ENCODE data around the gene ZACN.

Gene ZACN

DNA sequence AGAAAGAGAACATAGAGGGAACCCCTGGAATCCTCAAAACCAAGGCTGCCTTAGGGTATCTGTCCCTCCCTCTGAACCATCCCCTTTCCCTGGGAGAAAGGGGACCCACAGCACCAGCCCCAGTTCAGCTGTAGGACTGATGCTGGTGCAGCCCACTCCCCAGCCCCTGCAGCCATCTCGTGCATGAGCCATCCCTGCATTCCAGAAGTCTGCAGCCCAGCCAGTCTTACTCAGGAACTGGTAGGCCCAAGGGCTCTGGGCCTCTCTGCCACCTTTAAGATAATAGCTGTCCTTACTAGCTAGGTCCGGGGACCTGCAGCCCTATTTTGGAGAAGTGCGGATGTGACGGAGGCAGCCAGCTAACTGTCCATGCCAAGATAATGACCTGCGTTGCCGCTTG is 45.8 kb upstream of the ZACN start:
- no peaks in the 10 kb centered on the region for H3K9me3 ChIP-seq (ENCODE audit: insufficient read depth, low read depth, low read length)
- H3K9me2 ChIP-seq (replicated peaks; ENCODE audit: low read depth, low read length), result no peaks in the 10 kb centered on the region
- H3K9ac ChIP-seq (ENCODE audit: low read depth, low read length, poor library complexity, severe bottlenecking), result no peak overlapping the region
- H4K20me1 ChIP-seq (ENCODE audit: insufficient read depth, low read length, poor library complexity, severe bottlenecking), result no peaks in the 10 kb centered on the region
- peaks cover 41% of the 10 kb centered on the region for H3K4me1 ChIP-seq (ENCODE audit: insufficient read depth, low read length, poor library complexity, severe bottlenecking)
- no peaks in the 10 kb centered on the region for H3K27me3 ChIP-seq (ENCODE audit: insufficient read depth, low read length, poor library complexity, severe bottlenecking)
- no peak overlapping the region for H3K4me2 ChIP-seq (ENCODE audit: low read depth, low read length, poor library complexity, severe bottlenecking)
- no peak overlapping the region for H2AFZ ChIP-seq (ENCODE audit: low read length)
- H3K36me3 ChIP-seq (ENCODE audit: insufficient read depth, low read length), result peaks cover 4% of the 10 kb centered on the region; the same call in 1 of the 2 replicates
- TF ChIP-seq, protein P1, sequence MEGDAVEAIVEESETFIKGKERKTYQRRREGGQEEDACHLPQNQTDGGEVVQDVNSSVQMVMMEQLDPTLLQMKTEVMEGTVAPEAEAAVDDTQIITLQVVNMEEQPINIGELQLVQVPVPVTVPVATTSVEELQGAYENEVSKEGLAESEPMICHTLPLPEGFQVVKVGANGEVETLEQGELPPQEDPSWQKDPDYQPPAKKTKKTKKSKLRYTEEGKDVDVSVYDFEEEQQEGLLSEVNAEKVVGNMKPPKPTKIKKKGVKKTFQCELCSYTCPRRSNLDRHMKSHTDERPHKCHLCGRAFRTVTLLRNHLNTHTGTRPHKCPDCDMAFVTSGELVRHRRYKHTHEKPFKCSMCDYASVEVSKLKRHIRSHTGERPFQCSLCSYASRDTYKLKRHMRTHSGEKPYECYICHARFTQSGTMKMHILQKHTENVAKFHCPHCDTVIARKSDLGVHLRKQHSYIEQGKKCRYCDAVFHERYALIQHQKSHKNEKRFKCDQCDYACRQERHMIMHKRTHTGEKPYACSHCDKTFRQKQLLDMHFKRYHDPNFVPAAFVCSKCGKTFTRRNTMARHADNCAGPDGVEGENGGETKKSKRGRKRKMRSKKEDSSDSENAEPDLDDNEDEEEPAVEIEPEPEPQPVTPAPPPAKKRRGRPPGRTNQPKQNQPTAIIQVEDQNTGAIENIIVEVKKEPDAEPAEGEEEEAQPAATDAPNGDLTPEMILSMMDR (conservative IDR thresholded peaks at IDR 0.05; ENCODE audit: low read length), result no peak
- TF ChIP-seq EZH2phosphoT487 (IDR thresholded peaks at IDR 0.05; ENCODE audit: borderline replicate concordance), result no peak
- H3K4me3 ChIP-seq (ENCODE audit: low read length, poor library complexity, severe bottlenecking), result no peak overlapping the region
- H3F3A ChIP-seq (ENCODE audit: low read depth), result peaks cover 5% of the 10 kb centered on the region; the same call in 1 of the 2 replicates
- H3K79me2 ChIP-seq (ENCODE audit: insufficient read depth, low read length), result no peaks in the 10 kb centered on the region

DNA sequence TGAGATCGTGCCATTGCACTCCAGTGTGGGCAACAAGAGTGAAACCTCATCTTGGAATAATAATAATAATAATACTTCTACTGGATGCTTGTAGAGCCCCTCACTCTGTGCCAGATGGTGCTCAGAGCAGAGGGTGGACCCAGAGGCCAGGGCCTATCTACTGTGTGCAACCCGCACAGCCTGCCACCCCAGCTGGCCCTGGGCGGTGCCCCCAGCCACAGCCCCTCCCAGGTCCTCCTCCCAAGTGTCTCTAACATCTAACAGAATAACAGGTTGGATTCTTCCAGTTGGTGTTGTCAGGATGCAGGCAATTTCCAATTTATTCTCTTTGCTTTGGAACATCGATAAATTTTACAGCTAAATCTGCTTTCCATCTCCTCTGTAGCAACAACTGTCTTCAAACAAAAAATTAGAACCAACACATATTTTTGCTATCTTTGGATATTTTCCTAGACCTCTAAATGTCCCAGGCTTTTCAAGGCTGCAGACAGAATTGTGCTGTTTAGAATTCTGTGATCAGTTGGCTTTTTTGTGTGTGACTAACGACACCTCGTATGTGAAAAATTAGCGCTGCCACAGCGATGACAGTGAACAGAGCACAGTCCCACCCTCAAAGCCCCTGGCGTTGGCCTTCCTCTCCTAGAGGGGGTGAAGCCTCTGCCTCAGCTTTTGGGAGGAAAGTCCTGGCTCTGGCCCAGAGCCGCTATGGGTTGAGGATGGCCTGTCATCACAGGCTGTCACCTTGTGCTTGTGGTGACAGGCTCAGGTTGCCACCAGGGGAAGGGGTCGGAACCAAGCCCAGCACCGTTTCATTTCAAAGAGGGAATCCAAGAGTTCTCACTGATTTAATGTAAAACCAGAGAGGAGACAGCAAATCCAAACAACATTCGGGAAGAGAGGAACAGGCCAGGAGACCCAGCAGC is 44.3 kb upstream of the ZACN start:
- H4K20me1 ChIP-seq (ENCODE audit: insufficient read depth, low read length, poor library complexity, severe bottlenecking), result no peaks in the 10 kb centered on the region

DNA sequence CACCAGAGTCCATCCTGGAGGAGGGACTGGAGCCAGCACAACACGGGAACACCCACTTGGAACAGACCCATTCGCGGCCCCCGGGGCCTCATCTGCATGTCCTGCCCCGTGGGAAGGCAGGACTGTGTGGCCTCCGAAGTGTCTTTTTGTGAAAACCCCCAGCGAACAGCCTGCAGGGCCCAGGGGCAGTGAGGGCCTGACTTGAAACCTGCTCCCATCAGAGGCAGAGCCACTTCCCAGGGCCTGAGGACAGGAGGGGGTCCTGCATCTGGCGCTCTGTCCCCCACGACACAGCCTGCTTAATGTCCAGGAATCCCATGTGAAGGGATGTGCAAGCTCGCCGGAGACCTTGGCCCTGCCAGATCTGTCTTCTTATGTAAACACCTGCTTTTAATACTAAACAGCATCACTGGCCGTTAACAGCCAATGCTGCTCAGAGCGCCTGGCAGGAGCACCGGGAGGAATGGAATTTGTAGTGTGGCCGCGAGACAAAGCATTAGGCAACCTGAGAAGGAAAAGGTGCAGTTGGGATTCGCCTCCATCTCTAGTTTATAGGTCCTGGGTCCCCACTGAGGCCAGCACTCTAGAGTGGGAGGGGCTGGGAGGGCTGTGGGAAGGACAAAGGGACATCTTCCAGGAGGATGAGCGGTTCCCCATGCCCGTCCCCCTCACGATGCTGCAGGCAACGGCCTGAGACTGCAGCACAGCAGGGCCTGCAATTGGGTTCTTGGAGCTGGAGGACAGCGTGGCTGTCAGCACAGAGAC is 42.3 kb upstream of the ZACN start:
- no peaks in the 10 kb centered on the region for H3K79me2 ChIP-seq (ENCODE audit: insufficient read depth, low read length)
- no peak overlapping the region for H2AFZ ChIP-seq (ENCODE audit: low read length)
- peaks cover 38% of the 10 kb centered on the region; the same call in 1 of the 2 replicates for H3K36me3 ChIP-seq (ENCODE audit: insufficient read depth, low read length)
- H3K27me3 ChIP-seq (ENCODE audit: insufficient read depth, low read length, poor library complexity, severe bottlenecking), result no peaks in the 10 kb centered on the region
- H3F3A ChIP-seq (ENCODE audit: low read depth), result no peaks in the 10 kb centered on the region
- no peaks in the 10 kb centered on the region for H3K9me2 ChIP-seq (replicated peaks; ENCODE audit: low read depth, low read length)
- peaks cover 18% of the 10 kb centered on the region for H3K4me1 ChIP-seq (ENCODE audit: insufficient read depth, low read length, poor library complexity, severe bottlenecking)
- no peak overlapping the region for H3K9ac ChIP-seq (ENCODE audit: low read depth, low read length, poor library complexity, severe bottlenecking)
- no peaks in the 10 kb centered on the region for H3K9me3 ChIP-seq (ENCODE audit: insufficient read depth, low read depth, low read length)
- TF ChIP-seq, protein P1 (conservative IDR thresholded peaks at IDR 0.05; ENCODE audit: low read length), result no peak
- no peak for TF ChIP-seq EZH2phosphoT487 (IDR thresholded peaks at IDR 0.05; ENCODE audit: borderline replicate concordance)
- H3K4me3 ChIP-seq (ENCODE audit: low read length, poor library complexity, severe bottlenecking), result no peak overlapping the region
- no peak overlapping the region for H3K4me2 ChIP-seq (ENCODE audit: low read depth, low read length, poor library complexity, severe bottlenecking)
- no peaks in the 10 kb centered on the region for H4K20me1 ChIP-seq (ENCODE audit: insufficient read depth, low read length, poor library complexity, severe bottlenecking)

More for the DNA sequence above, 44.3 kb upstream of the ZACN start:
- H3F3A ChIP-seq (ENCODE audit: low read depth), result peaks cover 3% of the 10 kb centered on the region; the same call in 1 of the 2 replicates
- H3K4me1 ChIP-seq (ENCODE audit: insufficient read depth, low read length, poor library complexity, severe bottlenecking), result peaks cover 28% of the 10 kb centered on the region
- no peaks in the 10 kb centered on the region for H3K79me2 ChIP-seq (ENCODE audit: insufficient read depth, low read length)
- no peaks in the 10 kb centered on the region for H3K27me3 ChIP-seq (ENCODE audit: insufficient read depth, low read length, poor library complexity, severe bottlenecking)
- no peak overlapping the region for H3K9ac ChIP-seq (ENCODE audit: low read depth, low read length, poor library complexity, severe bottlenecking)
- H3K36me3 ChIP-seq (ENCODE audit: insufficient read depth, low read length), result peaks cover 19% of the 10 kb centered on the region; the same call in 1 of the 2 replicates
- H3K9me3 ChIP-seq (ENCODE audit: insufficient read depth, low read depth, low read length), result no peaks in the 10 kb centered on the region
- no peaks in the 10 kb centered on the region for H3K9me2 ChIP-seq (replicated peaks; ENCODE audit: low read depth, low read length)
- TF ChIP-seq, protein P1 (conservative IDR thresholded peaks at IDR 0.05; ENCODE audit: low read length), result no peak
- TF ChIP-seq EZH2phosphoT487 (IDR thresholded peaks at IDR 0.05; ENCODE audit: borderline replicate concordance), result no peak
- H3K4me2 ChIP-seq (ENCODE audit: low read depth, low read length, poor library complexity, severe bottlenecking), result no peak overlapping the region
- H3K4me3 ChIP-seq (ENCODE audit: low read length, poor library complexity, severe bottlenecking), result no peak overlapping the region
- H2AFZ ChIP-seq (ENCODE audit: low read length), result no peak overlapping the region

Data from Loucy (cell line).